HepG2 (cell line): ENCODE data around the gene GRB7. TPM values are rescaled to one million over a fixed set of nuclear protein-coding genes. Genes with fewer than 3 reads are reported as not detected.

Experiments used
- ATAC-seq: fragments of 200-7000 bp; cut with Tn5 transposase; 3 replicates; pipeline ENCODE4 v1.9.1; 2020; ENCODE audit warnings: mild to moderate bottlenecking, moderate library complexity
- BruUV-seq: library from RNA; stranded (reverse); fragments of 400-500 nt; replicated peaks from 2 replicates; lab custom pipeline; 2021; lab: Mats Ljungman, UMichigan
- CTCF ChIA-PET: fragments of 300-600 bp; formaldehyde crosslinking; extraction: SDS; loops from one replicate; lab custom pipeline; 2021; ENCODE audit warnings: low total read pairs, inconsistent platforms, low intra/inter-chr PET ratio; lab: Yijun Ruan, JAX
- POLR2A ChIA-PET: fragments of 350-600 bp; sonication (Branson Sonifier 250); formaldehyde crosslinking; loops from one replicate; lab custom pipeline; 2020; ENCODE audit warnings: antibody characterized with exemption, inconsistent platforms; lab: Yijun Ruan, JAX
- DNase-seq: peaks from one replicate; pipeline ENCODE4 v3.0.0-alpha.2; 2015; ENCODE audit warnings: low spot score
- FAIRE-seq: peaks from 3 replicates; lab custom pipeline; 2011; peaks lifted over from hg19 to GRCh38; lab: Jason Lieb, UNC
- H2AFZ ChIP-seq: one replicate; pipeline ENCODE4 v1.6.1; 2011; ENCODE audit warnings: low read length, inconsistent platforms
- H3K27ac ChIP-seq: fragments of 300-600 bp; 3 replicates; pipeline ENCODE4 v1.8.0; 2011; ENCODE audit warnings: mixed run types, mild to moderate bottlenecking, mixed read lengths, low read length, inconsistent platforms; ENCODE audit not compliant: insufficient read depth; ENCODE audit errors: extremely low read length
- H3K27me3 ChIP-seq, 2 experiments: fragments of 200-600 bp in 1 of 2; 2 replicates in 1 of 2; 3 replicates in 1 of 2; pipeline versions ENCODE4 v1.6.0 to v1.8.0; 2011; ENCODE audit warnings: low read length in 2 of 2, mild to moderate bottlenecking in 2 of 2, moderate library complexity in 2 of 2, inconsistent platforms in 1 of 2; ENCODE audit not compliant: insufficient read depth in 2 of 2, control insufficient read depth in 1 of 2
- H3K36me3 ChIP-seq, 2 experiments: fragments of 200-600 bp in 1 of 2; replicated peaks in 1 of 2; 2 replicates in 1 of 2; 3 replicates in 1 of 2; pipeline versions ENCODE4 v1.5.1 to v1.8.0; 2011; ENCODE audit warnings: low read length in 2 of 2, inconsistent platforms in 1 of 2; ENCODE audit not compliant: insufficient read depth in 2 of 2, control insufficient read depth in 1 of 2
- H3K4me1 ChIP-seq: 2 replicates; pipeline ENCODE4 v1.5.1; 2012; ENCODE audit warnings: low read length, inconsistent platforms; ENCODE audit not compliant: insufficient read depth
- H3K4me2 ChIP-seq: 2 replicates; pipeline ENCODE4 v1.6.0; 2011; ENCODE audit warnings: low read depth, low read length, inconsistent platforms
- H3K4me3 ChIP-seq, 3 experiments: fragments of 200-600 bp in 1 of 3; sonication (generic), shearing (Covaris generic) in 1 of 3; replicated peaks in 1 of 3; 2 replicates each; pipeline ENCODE4 v1.5.1; 2011 to 2016; ENCODE audit warnings: low read length in 3 of 3, inconsistent platforms in 2 of 3, low read depth in 2 of 3, mild to moderate bottlenecking in 2 of 3, control low read depth in 1 of 3, mixed read lengths in 1 of 3; ENCODE audit not compliant: insufficient read depth in 1 of 3
- H3K79me2 ChIP-seq: one replicate; pipeline ENCODE4 v1.6.1; 2011; ENCODE audit warnings: low read length, inconsistent platforms; ENCODE audit not compliant: insufficient read depth
- H3K9ac ChIP-seq: 2 replicates; pipeline ENCODE4 v1.6.0; 2011; ENCODE audit warnings: mild to moderate bottlenecking, low read depth, low read length, inconsistent platforms; ENCODE audit not compliant: insufficient read depth
- H3K9me3 ChIP-seq: 2 replicates; pipeline ENCODE4 v1.5.1; 2012; ENCODE audit warnings: mild to moderate bottlenecking, low read length
- H4K20me1 ChIP-seq: 2 replicates; pipeline ENCODE4 v1.6.0; 2011; ENCODE audit warnings: inconsistent platforms, mild to moderate bottlenecking, low read length, moderate library complexity; ENCODE audit not compliant: insufficient read depth
- ARHGAP35 ChIP-seq: sonication (generic); formaldehyde crosslinking; IDR thresholded peaks from 2 replicates; pipeline ENCODE4 v1.9.0; 2022; ENCODE audit warnings: mild to moderate bottlenecking, inconsistent platforms, moderate library complexity, missing genetic modification reagents, borderline replicate concordance
- ATF7 ChIP-seq, 2 experiments: fragments of 450-650 bp in 1 of 2; sonication (generic) in 1 of 2; formaldehyde crosslinking in 1 of 2; IDR thresholded peaks; 2 replicates each; pipeline versions ENCODE4 v1.4.0 to v1.6.1; 2016 to 2020; ENCODE audit warnings: antibody characterized with exemption in 1 of 2, mild to moderate bottlenecking in 1 of 2, missing genetic modification reagents in 1 of 2
- CREM ChIP-seq, 2 experiments: sonication (generic) in 1 of 2; formaldehyde crosslinking in 1 of 2; IDR thresholded peaks; 2 replicates each; pipeline versions ENCODE4 v1.4.0 to v1.6.1; 2016 to 2020; ENCODE audit warnings: antibody characterized with exemption in 1 of 2, mild to moderate bottlenecking in 1 of 2, missing genetic modification reagents in 1 of 2
- EHMT2 ChIP-seq: fragments of 200-600 bp; sonication (generic); IDR thresholded peaks from 2 replicates; pipeline ENCODE4 v1.7.0; 2017; ENCODE audit warnings: antibody characterized with exemption, low read depth, low read length, borderline replicate concordance
- HMGA1 ChIP-seq: sonication (generic); formaldehyde crosslinking; conservative IDR thresholded peaks from 2 replicates; pipeline ENCODE4 v1.4.0; 2020; ENCODE audit warnings: missing genetic modification reagents
- NR1H2 ChIP-seq: sonication (generic); formaldehyde crosslinking; IDR thresholded peaks from 2 replicates; pipeline ENCODE4 v1.8.1; 2022; ENCODE audit warnings: low read depth, missing genetic modification reagents, borderline replicate concordance
- ZNF446 ChIP-seq: sonication (generic); formaldehyde crosslinking; IDR thresholded peaks from 2 replicates; pipeline ENCODE4 v1.5.0; 2020; ENCODE audit warnings: mild to moderate bottlenecking, missing genetic modification reagents
- ZNF619 ChIP-seq: sonication (generic); formaldehyde crosslinking; IDR thresholded peaks from 2 replicates; pipeline ENCODE4 v1.4.0; 2020; ENCODE audit warnings: mild to moderate bottlenecking, missing genetic modification reagents
- ZSCAN20 ChIP-seq: sonication (generic); formaldehyde crosslinking; IDR thresholded peaks from 2 replicates; pipeline ENCODE4 v1.4.0; 2020; ENCODE audit warnings: missing genetic modification reagents, mild to moderate bottlenecking, borderline replicate concordance
- WGBS: methylation state at CpG from one replicate; pipeline ENCODE4 v1.1.6; 2017; ENCODE audit warnings: low lambda C conversion rate; 5-methylcytosine and 5-hydroxymethylcytosine counted together
- in situ Hi-C: cut with HindIII; loops from 2 replicates; pipeline ENCODE4 v1.10.0; 2017; ENCODE audit warnings: low pct_unique_long_range_greater_than_20kb; ENCODE audit not compliant: extremely low pct_ligation_motif_present
- intact Hi-C: fragments of 100-400 bp; cut with micrococcal nuclease; formaldehyde crosslinking; loops from one replicate; pipeline ENCODE4 v1.10.0; 2022; ENCODE audit not compliant: unreplicated experiment
- polyA plus RNA-seq, 8 experiments: library from polyadenylated mRNA; depleted of rRNA in 3 of 8; stranded (reverse) in 7 of 8; unstranded in 1 of 8; fragments of >200 nt; fragmentation: Illumina TruSeq in 4 of 8; extraction: Trizol in 4 of 8; gene quantifications; 2 replicates each; pipeline versions ENCODE4 v1.2.1 to v1.2.3, GENCODE V29; 2011 to 2016; ENCODE audit warnings: low read depth in 4 of 8, missing spikeins in 1 of 8, mixed read lengths in 1 of 8; ENCODE audit not compliant: insufficient read depth in 1 of 8
- total RNA-seq, 5 experiments: library from RNA; depleted of rRNA; stranded (reverse); fragments of >200 nt; fragmentation: Illumina TruSeq; extraction: Trizol; gene quantifications; 2 replicates each; pipeline ENCODE4 v1.2.3, GENCODE V29; 2016; ENCODE audit warnings: low read depth in 1 of 5

GRB7 gene
- total and polyA plus RNA-seq, 2 of the 13 experiments (the other 11 are each of a cell fraction or from before 2014, with no cell fraction given): 60.2 to 77.7 TPM

- Histone ChIP-seq H3K27ac (no peak overlapping the region), H3K4me2 (no peak overlapping the region), H3K9me3 (no peaks in the 10 kb centered on the region), H4K20me1 (no peaks in the 10 kb centered on the region), H3K4me1 (no peaks in the 10 kb centered on the region), H3K27me3 (no peaks in the 10 kb centered on the region; a peak in 1 of 5 replicates), H3K36me3 (no peaks in the 10 kb centered on the region), H3K79me2 (no peaks in the 10 kb centered on the region), H3K4me3 (no peak overlapping the region), H2AFZ (no peak overlapping the region), H3K9ac (no peak overlapping the region)
- BruUV-seq: no TSS peak
- in situ Hi-C loops (no loop called here), intact Hi-C loops (no loop called here)
- WGBS: 58% methylated on average over 8 of the region's 8 CpGs
- TF ChIP-seq CREM (IDR thresholded peaks at IDR 0.05): no peak
- TF ChIP-seq CREM (CRISPR knock-in tag; IDR thresholded peaks at IDR 0.05): no peak
- TF ChIP-seq ZNF619 (CRISPR knock-in tag): no peak
- peak; percentile 57 for TF ChIP-seq ATF7 (IDR thresholded peaks at IDR 0.05)
- TF ChIP-seq ATF7 (CRISPR knock-in tag; IDR thresholded peaks at IDR 0.05): no peak
- ATAC-seq: no peak
- CTCF ChIA-PET: no interaction called here
- POLR2A ChIA-PET: no interaction called here
- FAIRE-seq: no peak
- no peak for DNase-seq
Measured at GRCh38 chr17:39787743-39788484, 50.2 kb downstream of the GRB7 start.

DNA sequence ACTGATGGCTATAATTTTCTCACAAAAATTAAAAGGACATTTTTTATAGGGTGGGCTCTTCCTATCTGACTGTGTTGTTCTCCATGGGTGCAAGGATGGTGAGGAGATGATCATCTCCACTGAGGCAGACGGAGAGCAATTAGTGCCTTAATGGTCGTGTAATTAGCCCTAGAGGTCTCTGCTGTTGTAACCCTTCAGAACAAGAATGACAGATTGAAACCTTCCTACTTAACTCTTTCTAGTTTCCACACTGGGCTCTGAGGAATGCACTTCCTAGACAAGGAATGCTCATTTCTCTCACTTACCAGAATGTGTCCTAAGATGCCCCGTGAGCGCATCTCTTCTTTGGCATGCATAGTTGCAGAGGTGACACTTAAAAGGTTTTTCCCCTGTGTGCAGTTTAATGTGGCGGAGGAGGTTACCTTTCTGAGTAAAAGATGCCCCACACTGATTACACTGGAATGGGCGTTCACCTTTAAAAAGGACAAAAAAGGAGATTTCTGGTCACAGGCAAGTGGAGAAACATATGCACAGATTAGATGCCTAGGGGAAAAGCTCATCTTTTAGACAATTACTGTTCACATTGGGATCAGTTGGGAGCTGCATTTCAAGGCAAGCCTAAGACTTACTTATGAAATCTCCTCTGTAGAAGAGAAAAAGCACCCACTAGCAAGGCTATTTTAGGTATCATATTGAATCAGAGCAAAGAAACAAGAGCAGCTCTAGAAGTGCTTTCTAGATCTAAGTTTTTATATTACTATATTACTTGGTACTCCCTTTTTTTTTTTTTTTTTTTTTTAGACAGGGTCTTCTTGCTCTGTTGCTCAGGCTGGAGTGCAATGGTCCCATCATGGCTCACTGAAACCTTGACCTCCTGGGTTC lies 53.6 kb downstream of the GRB7 start:
- no peak for DNase-seq
- Histone ChIP-seq H2AFZ (no peak overlapping the region), H3K9me3 (no peaks in the 10 kb centered on the region), H3K27ac (no peak overlapping the region), H3K9ac (no peak overlapping the region), H3K27me3 (no peaks in the 10 kb centered on the region; a peak in 1 of 5 replicates), H3K4me1 (no peaks in the 10 kb centered on the region), H4K20me1 (no peaks in the 10 kb centered on the region), H3K36me3 (no peaks in the 10 kb centered on the region), H3K79me2 (no peaks in the 10 kb centered on the region), H3K4me3 (no peak overlapping the region), H3K4me2 (no peak overlapping the region)
- BruUV-seq: no TSS peak
- POLR2A ChIA-PET: no interaction called here
- 46% methylated on average over 6 of the region's 6 CpGs for WGBS
- CTCF ChIA-PET: no interaction called here
- intact Hi-C loops (no loop called here), in situ Hi-C loops (no loop called here)
- TF ChIP-seq HMGA1 (CRISPR knock-in tag) (no peak), ARHGAP35 (CRISPR knock-in tag) (no peak), ZSCAN20 (CRISPR knock-in tag) (no peak), ZNF446 (no peak), NR1H2 (CRISPR knock-in tag) (no peak), EHMT2 (no peak)
- no peak for ATAC-seq
- no peak for FAIRE-seq
